Cardiac ventricle fibroblast (primary cell): Measurements from ENCODE around the gene MZT2B. TPM values are rescaled to one million over a fixed set of nuclear protein-coding genes. Genes with fewer than 3 reads are reported as not detected.

ENCODE experiments used
- total RNA-seq: library from RNA; depleted of rRNA; stranded (reverse); fragments of >200 nt; gene quantifications from 2 replicates; pipeline ENCODE4 v1.2.3, GENCODE V29; 2015

Gene MZT2B, protein sequence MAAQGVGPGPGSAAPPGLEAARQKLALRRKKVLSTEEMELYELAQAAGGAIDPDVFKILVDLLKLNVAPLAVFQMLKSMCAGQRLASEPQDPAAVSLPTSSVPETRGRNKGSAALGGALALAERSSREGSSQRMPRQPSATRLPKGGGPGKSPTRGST
- 152 and 168 TPM in 2 replicates for total RNA-seq

GRCh38 chr2:130181880-130182682 lies at the start of gene MZT2B:
TSS of gene MZT2B (plus strand) at chr2:130182262. CDS start at chr2:130182283, 21 bp downstream.

DNA sequence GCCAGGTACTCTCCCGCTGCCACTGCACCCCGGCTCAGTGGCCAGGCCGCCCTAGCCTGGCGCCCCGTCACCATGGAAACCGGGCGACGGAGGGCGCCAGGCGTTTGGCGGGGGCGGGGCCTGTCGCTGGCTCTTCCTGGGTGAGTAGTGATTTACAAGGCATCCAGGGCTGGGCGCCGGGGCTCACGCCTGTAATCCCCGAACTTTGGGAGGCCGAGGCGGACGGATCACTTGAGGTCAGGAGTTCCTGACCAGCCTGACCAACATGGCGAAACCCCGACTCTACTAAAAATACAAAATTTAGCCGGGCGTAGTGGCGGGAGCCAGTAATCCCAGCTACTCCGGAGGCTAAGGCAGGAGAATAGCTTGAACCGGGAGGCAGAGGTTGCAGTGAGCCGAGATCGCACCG lies 37.1 kb upstream of the MZT2B start, which contains the start of gene CCDC74B:
CCDC74B (minus strand) TSS at position 107 of the 409 bp plus-strand sequence. CDS start 116 bp downstream, outside the sequence.

GRCh38 chr2:130181325-130181879 lies 660 bp upstream of the MZT2B start, which contains the start of gene SMPD4:
TSS of gene SMPD4 (minus strand) at chr2:130181602. CDS start at chr2:130176592, 5,010 bp downstream.

GRCh38 chr2:130198343-130198742 lies 16.3 kb downstream of the MZT2B start, which contains the start of gene TUBA3E:
TSS of gene TUBA3E (minus strand) at chr2:130198439. CDS start at chr2:130198360, 79 bp downstream.

Other genes starting within 250 kb of the MZT2B start
- not detected in 2 replicates for gene RAB6C, start 202.6 kb upstream of the MZT2B start, total RNA-seq
- not detected in 2 replicates for gene POTEF, start 53.0 kb upstream of the MZT2B start, total RNA-seq
- gene CCDC74B, start 37.1 kb upstream of the MZT2B start, total RNA-seq: 7.4 and 22.7 TPM in 2 replicates
- 24.1 and 24.4 TPM in 2 replicates for gene SMPD4, start 660 bp upstream of the MZT2B start, total RNA-seq
- gene TUBA3E, start 16.2 kb downstream of the MZT2B start, total RNA-seq: not detected in 2 replicates
- 64.4 and 90.5 TPM in 2 replicates for gene IMP4, start 160.6 kb downstream of the MZT2B start, total RNA-seq
- gene PTPN18, start 173.8 kb downstream of the MZT2B start, total RNA-seq: 17.6 and 30.6 TPM in 2 replicates